IPS-15b (cell line): Measurements from ENCODE around the gene CACNG4.

ENCODE experiments used
- H3K27me3 ChIP-seq: one replicate; pipeline ENCODE4 v1.6.1; 2013; ENCODE audit warnings: low read length; ENCODE audit not compliant: control insufficient read depth, insufficient read depth
- H3K36me3 ChIP-seq: one replicate; pipeline ENCODE4 v1.6.1; 2013; ENCODE audit warnings: low read length; ENCODE audit not compliant: control insufficient read depth, insufficient read depth
- H3K4me1 ChIP-seq: one replicate; pipeline ENCODE4 v1.6.1; 2013; ENCODE audit warnings: mild to moderate bottlenecking, low read length; ENCODE audit not compliant: control insufficient read depth, insufficient read depth
- H3K4me3 ChIP-seq: one replicate; pipeline ENCODE4 v1.5.1; 2013; ENCODE audit warnings: low read depth, low read length
- H3K9ac ChIP-seq: one replicate; pipeline ENCODE4 v1.6.1; 2013; ENCODE audit warnings: low read depth, mild to moderate bottlenecking, low read length
- H3K9me3 ChIP-seq: one replicate; pipeline ENCODE4 v1.6.1; 2013; ENCODE audit warnings: mild to moderate bottlenecking, low read length; ENCODE audit not compliant: control insufficient read depth, insufficient read depth

Gene CACNG4

DNA sequence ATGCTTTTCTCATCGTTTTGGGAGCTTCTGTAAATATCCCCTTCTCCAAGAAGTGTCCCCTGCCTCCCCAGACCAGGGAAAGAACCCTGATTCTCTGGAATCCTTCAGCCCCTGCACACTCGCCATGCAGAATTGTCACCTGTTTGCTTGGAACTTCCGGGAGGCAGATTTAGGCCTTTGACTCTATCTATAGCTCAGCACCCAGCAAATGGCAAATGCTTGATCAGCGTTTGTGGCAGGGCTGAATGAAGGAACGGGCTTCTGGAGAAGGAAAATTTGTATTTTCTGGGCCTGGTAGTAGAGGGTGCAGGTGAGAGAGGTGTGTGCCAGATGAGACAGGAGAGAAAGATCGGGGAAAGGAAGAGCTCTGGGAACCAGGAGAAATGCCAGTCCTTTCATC lies 18.3 kb upstream of the CACNG4 start:
- H3K4me1 ChIP-seq: peaks cover 6% of the 10 kb centered on the region
- H3K4me3 ChIP-seq: no peak overlapping the region
- no peaks in the 10 kb centered on the region for H3K27me3 ChIP-seq
- no peak overlapping the region for H3K9ac ChIP-seq
- no peaks in the 10 kb centered on the region for H3K9me3 ChIP-seq
- no peaks in the 10 kb centered on the region for H3K36me3 ChIP-seq

GRCh38 chr17:66947311-66947710 lies 17.2 kb upstream of the CACNG4 start:
- no peaks in the 10 kb centered on the region for H3K27me3 ChIP-seq
- no peak overlapping the region for H3K9ac ChIP-seq
- H3K36me3 ChIP-seq: no peaks in the 10 kb centered on the region
- peaks cover 9% of the 10 kb centered on the region for H3K4me1 ChIP-seq
- H3K4me3 ChIP-seq: no peak overlapping the region
- no peaks in the 10 kb centered on the region for H3K9me3 ChIP-seq

DNA sequence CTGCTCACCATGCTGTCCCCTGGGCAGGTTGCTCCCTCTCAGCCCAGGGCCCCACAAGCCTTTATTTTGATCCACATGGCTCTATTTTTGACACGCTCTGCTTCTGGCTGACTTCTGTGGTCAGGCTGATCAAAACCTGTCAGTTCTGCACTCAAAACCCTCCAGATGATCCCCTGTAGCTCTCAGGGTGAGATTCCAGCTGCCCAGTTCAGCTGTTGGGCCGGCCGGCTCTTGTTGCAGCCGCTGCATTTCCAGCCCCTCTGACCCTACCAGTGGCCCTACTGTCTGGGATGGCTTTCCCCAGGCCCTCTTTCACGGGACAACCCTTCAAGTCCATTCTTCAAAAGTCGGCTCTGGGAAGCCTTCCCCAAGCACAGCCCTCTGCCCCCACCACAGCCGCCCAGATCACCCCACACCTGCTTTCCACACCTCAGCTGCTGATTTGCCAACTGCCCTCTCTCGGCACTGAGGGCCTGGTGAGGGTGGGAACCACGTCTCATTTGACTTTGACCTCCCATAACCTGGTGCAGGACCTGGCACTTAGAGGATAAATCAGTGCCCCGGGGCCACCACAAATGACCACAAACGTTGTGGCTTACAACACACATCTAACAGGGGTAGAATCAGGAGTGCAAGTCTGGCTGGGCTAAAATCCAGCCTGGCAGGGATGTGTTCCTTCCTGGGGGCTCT lies 16.3 kb upstream of the CACNG4 start:
- H3K9me3 ChIP-seq: no peaks in the 10 kb centered on the region
- H3K36me3 ChIP-seq: no peaks in the 10 kb centered on the region
- no peaks in the 10 kb centered on the region for H3K27me3 ChIP-seq
- peaks cover 11% of the 10 kb centered on the region for H3K4me1 ChIP-seq
- no peak overlapping the region for H3K4me3 ChIP-seq
- H3K9ac ChIP-seq: no peak overlapping the region

DNA sequence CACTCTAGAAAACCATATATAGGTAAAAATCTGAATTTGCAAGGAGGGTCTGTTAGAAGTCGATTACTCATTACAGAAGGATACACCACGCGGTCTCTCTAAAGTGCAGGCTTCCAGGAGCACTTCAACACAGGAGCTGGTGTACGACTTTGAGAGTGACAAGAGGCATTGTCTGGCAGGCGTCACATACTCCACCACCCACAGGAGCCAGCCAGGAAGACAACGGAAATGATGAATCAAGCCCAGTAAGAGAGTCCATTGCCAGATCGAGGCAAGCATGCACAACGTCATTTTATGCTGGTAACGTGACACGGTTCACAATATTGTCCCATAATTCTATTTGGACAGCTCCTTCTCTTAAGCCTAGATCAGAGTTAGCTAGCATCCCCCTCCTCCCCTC lies 15.0 kb upstream of the CACNG4 start:
- Histone ChIP-seq H3K4me3 (no peak overlapping the region), H3K36me3 (no peaks in the 10 kb centered on the region), H3K4me1 (peaks cover 11% of the 10 kb centered on the region), H3K9me3 (no peaks in the 10 kb centered on the region), H3K27me3 (no peaks in the 10 kb centered on the region), H3K9ac (no peak overlapping the region)

- H3K36me3 ChIP-seq: no peaks in the 10 kb centered on the region
- H3K9me3 ChIP-seq: no peaks in the 10 kb centered on the region
- no peak overlapping the region for H3K4me3 ChIP-seq
- H3K4me1 ChIP-seq: peaks cover 11% of the 10 kb centered on the region
- no peak overlapping the region for H3K9ac ChIP-seq
- H3K27me3 ChIP-seq: no peaks in the 10 kb centered on the region
These were observed 14.2 kb upstream of the CACNG4 start for GRCh38 chr17:66950325-66950724.

GRCh38 chr17:66950886-66951604 lies 13.5 kb upstream of the CACNG4 start:
- H3K4me1 ChIP-seq: peaks cover 11% of the 10 kb centered on the region
- H3K4me3 ChIP-seq: no peak overlapping the region
- no peaks in the 10 kb centered on the region for H3K9me3 ChIP-seq
- H3K36me3 ChIP-seq: no peaks in the 10 kb centered on the region
- no peak overlapping the region for H3K9ac ChIP-seq
- H3K27me3 ChIP-seq: no peaks in the 10 kb centered on the region

- Histone ChIP-seq H3K36me3 (no peaks in the 10 kb centered on the region), H3K27me3 (no peaks in the 10 kb centered on the region), H3K4me3 (no peak overlapping the region), H3K9me3 (no peaks in the 10 kb centered on the region), H3K9ac (no peak overlapping the region), H3K4me1 (peaks cover 11% of the 10 kb centered on the region)
These were observed 12.9 kb upstream of the CACNG4 start for GRCh38 chr17:66951605-66951953.

GRCh38 chr17:66952031-66952524 lies 12.4 kb upstream of the CACNG4 start:
- no peak overlapping the region for H3K9ac ChIP-seq
- H3K36me3 ChIP-seq: no peaks in the 10 kb centered on the region
- H3K9me3 ChIP-seq: no peaks in the 10 kb centered on the region
- H3K27me3 ChIP-seq: no peaks in the 10 kb centered on the region
- H3K4me1 ChIP-seq: peaks cover 11% of the 10 kb centered on the region
- H3K4me3 ChIP-seq: no peak overlapping the region

DNA sequence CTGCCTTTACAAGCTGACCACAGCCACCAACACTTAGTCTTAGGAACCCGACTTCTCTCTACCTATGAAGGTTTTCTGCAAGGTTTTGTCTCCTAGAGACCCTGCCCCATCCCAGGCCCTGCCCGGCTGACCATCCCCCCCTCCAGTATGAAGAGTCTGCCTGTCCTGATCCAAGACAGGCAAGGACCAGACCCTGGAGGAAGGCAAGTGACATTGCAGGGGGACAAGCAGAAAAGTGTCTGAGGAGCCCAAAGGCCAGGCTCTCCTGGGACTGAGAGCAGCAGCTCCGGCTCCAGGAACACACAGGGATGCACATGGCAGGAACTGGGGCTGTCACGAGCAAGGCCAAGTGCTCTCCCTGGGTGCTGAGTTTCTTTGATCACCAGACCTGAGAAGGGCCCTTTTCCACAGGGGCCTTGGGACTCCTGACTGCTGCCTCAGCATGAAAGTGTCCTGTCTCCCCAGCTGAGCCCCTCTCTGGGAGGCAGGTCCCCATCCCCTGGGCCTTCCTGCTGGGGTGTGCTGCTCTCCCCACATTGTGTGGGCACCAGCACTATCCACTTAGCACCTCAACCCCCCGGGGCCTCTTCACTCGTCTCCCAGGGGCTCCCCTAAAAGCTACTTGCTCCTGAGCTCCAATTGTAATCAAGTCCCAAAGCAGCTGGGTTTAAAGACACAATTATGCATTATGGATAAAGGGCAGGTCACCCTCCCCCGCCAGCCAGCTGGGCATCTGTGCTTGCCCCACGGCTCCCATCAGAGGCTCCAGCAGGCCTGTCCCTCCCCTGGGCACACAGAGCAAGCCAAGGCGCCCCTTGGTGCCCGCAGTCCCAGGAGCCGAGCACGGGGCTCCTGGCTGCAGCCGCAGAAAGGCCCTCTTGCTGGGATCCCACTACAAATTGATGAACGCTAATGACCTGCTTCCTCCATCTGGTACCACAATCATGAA lies 11.6 kb upstream of the CACNG4 start:
- Histone ChIP-seq H3K36me3 (no peaks in the 10 kb centered on the region), H3K27me3 (no peaks in the 10 kb centered on the region), H3K9ac (no peak overlapping the region), H3K4me1 (peaks cover 14% of the 10 kb centered on the region), H3K9me3 (no peaks in the 10 kb centered on the region), H3K4me3 (no peak overlapping the region)

DNA sequence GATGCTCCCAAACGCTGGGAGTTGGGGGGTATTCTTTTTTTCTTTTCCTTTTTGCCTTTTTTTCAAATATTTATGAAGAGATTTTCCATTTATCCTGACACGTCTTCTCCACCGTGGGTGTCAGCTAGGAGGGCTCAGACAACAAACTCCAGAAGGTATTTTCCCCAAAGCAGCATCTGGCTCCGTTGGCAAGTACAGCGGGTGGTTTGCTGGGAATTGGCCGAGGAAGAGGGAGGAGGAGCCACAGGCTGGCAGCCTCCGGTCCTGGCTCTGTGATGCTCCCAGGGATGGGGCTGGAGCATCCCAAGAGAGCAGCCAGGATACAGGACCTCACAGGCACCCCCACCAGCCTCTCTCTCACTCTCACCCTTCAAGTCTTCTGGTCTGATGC lies 10.9 kb upstream of the CACNG4 start:
- Histone ChIP-seq H3K4me1 (peaks cover 14% of the 10 kb centered on the region), H3K27me3 (no peaks in the 10 kb centered on the region), H3K36me3 (no peaks in the 10 kb centered on the region), H3K4me3 (no peak overlapping the region), H3K9me3 (no peaks in the 10 kb centered on the region), H3K9ac (no peak overlapping the region)

- Histone ChIP-seq H3K9ac (no peak overlapping the region), H3K4me1 (peaks cover 14% of the 10 kb centered on the region), H3K36me3 (no peaks in the 10 kb centered on the region), H3K4me3 (no peak overlapping the region), H3K9me3 (no peaks in the 10 kb centered on the region), H3K27me3 (no peaks in the 10 kb centered on the region)
These were observed 9.9 kb upstream of the CACNG4 start for GRCh38 chr17:66954632-66955031.
